Fibroblast of lung (primary cell): ENCODE results near the gene ACKR2.

ENCODE experiments used
- EZH2 ChIP-seq: IDR thresholded peaks from 2 replicates; pipeline ENCODE4 v1.5.1; 2012; ENCODE audit warnings: low read length, control low read depth, mild to moderate bottlenecking; ENCODE audit errors: missing control alignments
- TF ChIP-seq, protein P1 (sequence below), 2 donors: IDR thresholded peaks in 1 of 2; conservative IDR thresholded peaks in 1 of 2; 1 replicate in 1 of 2; 2 replicates in 1 of 2; pipeline ENCODE4 v1.5.1; 2011 to 2012; ENCODE audit warnings: low read length in 2 of 2, control low read depth in 1 of 2, inconsistent platforms in 1 of 2, low read depth in 1 of 2, mild to moderate bottlenecking in 1 of 2

DNA sequence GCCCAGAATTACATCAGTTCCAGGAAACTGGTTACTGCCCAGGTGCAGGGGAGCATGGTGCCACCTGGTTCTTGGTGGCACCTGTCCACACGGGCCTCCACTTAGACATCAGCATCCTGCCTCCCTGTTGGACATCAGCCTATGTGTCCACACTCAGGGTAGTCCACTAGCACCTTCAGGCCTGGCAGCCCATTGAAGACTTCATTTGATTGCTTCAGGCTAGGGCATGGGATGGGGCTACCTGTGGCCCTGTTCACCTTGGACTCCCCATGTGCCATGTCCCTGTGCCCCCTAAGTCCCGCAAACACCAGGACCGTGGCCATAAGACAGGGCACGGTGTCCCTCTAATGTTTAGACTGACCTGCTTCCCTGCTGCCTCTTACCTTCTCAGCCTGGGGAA is 35.6 kb downstream of the ACKR2 start:
- TF ChIP-seq, protein P1, sequence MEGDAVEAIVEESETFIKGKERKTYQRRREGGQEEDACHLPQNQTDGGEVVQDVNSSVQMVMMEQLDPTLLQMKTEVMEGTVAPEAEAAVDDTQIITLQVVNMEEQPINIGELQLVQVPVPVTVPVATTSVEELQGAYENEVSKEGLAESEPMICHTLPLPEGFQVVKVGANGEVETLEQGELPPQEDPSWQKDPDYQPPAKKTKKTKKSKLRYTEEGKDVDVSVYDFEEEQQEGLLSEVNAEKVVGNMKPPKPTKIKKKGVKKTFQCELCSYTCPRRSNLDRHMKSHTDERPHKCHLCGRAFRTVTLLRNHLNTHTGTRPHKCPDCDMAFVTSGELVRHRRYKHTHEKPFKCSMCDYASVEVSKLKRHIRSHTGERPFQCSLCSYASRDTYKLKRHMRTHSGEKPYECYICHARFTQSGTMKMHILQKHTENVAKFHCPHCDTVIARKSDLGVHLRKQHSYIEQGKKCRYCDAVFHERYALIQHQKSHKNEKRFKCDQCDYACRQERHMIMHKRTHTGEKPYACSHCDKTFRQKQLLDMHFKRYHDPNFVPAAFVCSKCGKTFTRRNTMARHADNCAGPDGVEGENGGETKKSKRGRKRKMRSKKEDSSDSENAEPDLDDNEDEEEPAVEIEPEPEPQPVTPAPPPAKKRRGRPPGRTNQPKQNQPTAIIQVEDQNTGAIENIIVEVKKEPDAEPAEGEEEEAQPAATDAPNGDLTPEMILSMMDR (conservative IDR thresholded peaks at IDR 0.05 in 1 of 2, IDR thresholded peaks at IDR 0.05 in 1 of 2; ENCODE audit: low read depth in 1 of 2, low read length in 2 of 2), result no peak
- no peak for TF ChIP-seq EZH2
